ENCODE measurements around the gene TFEC.

The TFEC gene

GRCh38 chr7:115914951-115915350, 115.6 kb downstream of the TFEC start:
- no peak for TF ChIP-seq GATA2 (IDR thresholded peaks at IDR 0.05; ENCODE audit: low read depth, low read length)
- TF ChIP-seq GATA3 (IDR thresholded peaks at IDR 0.05; ENCODE audit: low read depth, low read length) = no peak

DNA sequence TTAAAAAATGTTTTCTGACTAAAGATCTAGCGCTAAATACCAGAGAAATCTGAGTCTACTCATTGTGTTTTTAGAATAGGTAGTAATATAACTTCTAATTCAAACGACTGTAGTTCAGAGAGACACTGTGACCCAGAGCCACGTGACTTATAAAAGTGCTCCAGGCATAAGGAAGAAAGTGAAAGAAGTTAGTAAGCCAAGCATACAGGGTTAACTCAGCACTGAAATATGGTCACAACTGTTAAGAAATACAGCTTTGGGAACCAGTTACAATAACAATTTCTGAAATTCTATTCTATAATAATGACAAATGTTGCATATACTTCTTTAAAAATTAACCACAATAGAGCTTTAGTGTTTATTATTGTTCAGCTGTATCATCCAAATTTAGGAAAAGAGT, 119.1 kb downstream of the TFEC start:
- TF ChIP-seq GATA3 (IDR thresholded peaks at IDR 0.05; ENCODE audit: low read depth, low read length) (no peak), GATA2 (IDR thresholded peaks at IDR 0.05; ENCODE audit: low read depth, low read length) (no peak)

DNA sequence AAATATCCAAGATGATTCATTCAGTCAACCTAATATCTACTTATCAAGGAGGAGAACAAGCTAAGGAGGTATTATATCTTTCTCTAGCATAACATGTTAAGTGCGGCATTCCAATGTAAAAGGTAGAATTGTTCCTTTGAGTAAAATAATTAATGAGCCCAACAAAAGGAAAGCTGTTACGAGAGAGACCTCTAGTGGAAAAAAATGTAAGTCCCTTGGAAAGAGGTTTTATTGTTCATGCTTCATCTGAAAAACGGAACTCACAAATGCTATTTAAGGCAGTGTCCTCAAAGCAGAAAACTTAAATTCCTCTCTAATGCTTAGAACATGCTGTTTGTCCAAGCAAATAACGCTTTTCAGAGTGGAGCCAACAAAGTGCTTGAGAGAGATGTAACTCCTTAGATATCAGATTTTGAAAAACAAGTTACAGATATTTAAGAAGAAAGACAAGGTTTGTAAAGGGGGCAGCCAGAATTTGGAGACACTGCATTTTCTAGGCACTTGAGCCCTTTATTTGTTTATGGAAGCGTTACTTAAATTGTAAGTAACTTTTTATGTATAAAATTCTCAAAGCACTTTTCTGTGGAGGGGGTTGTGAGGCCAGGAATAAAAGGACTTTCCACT, 119.9 kb downstream of the TFEC start:
- TF ChIP-seq GATA2 (IDR thresholded peaks at IDR 0.05; ENCODE audit: low read depth, low read length) (no peak), GATA3 (IDR thresholded peaks at IDR 0.05; ENCODE audit: low read depth, low read length) (no peak)

DNA sequence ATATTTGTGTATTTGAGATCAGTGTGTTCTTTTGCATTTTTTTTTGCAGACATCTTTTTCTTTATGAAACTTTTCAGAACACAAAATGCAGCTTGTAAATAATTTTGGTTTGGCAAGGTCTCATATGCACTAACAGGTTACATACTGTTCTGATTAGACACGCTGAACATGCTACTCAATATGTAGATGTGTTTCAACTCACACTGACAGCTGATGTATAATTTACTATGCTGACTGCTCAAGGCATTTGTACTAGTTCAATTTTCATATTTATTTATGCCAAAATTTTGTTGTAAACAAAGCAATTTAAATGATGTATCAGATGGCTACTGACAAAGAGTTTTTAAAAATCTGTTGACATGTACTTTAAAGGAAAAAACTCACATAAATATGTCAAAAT, 123.8 kb downstream of the TFEC start:
- no peak for TF ChIP-seq GATA2 (IDR thresholded peaks at IDR 0.05; ENCODE audit: low read depth, low read length)
- no peak for TF ChIP-seq GATA3 (IDR thresholded peaks at IDR 0.05; ENCODE audit: low read depth, low read length)

DNA sequence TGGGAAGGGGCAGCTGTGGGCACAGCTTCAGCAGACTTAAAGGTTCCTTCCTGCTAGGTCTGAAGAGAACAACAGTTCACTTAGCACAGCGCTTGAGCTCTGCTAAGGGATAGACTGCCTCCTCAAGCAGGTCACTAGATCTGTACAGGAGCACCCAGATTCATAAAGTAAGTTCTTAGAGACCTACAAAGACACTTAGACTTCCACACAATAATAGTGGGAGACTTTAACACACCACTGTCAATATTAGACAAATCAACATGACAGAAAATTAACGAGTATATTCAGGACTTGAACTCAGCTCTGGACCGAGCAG, 140.9 kb downstream of the TFEC start:
- TF ChIP-seq GATA2 (IDR thresholded peaks at IDR 0.05; ENCODE audit: low read depth, low read length) (no peak), GATA3 (IDR thresholded peaks at IDR 0.05; ENCODE audit: low read depth, low read length) (no peak)

DNA sequence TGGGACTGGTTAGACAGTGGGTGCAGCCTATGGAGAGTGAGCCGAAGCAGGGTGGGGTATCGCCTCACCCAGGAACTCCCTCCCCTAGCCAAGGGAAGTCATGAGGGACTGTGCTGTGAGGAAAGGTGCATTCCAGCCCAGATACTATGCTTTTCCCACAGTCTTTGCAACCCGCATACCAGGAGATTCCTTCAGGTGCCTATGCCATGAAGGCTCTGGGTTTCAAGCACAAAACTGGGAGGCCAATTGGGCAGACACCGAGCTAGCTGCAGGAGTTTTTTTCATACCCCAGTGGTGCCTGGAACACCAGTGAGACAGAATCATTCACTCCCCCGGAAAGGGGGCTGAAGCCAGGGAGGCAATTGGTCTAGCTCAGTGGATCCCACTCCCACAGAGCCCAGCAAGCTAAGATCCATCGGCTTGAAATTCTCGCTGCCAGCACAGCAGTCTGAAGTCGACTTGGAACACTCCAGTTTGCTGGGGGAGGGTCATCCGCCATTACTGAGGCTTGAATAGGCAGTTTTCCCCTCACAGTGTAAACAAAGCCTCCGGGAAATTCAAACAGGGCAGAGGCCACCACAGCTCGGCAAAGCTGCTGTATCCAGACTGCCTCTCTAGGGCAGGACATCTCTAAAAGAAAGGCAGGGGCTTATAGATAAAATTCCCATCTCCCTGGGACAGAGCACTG, 141.4 kb downstream of the TFEC start:
- TF ChIP-seq GATA3 (IDR thresholded peaks at IDR 0.05; ENCODE audit: low read depth, low read length) (no peak), GATA2 (IDR thresholded peaks at IDR 0.05; ENCODE audit: low read depth, low read length) (no peak)

GRCh38 chr7:115885550-115885949, 145.0 kb downstream of the TFEC start:
- TF ChIP-seq GATA2 (IDR thresholded peaks at IDR 0.05; ENCODE audit: low read depth, low read length) (no peak), GATA3 (IDR thresholded peaks at IDR 0.05; ENCODE audit: low read depth, low read length) (no peak)
